H9 (cell line): ENCODE data around the gene GABARAP. TPM values are rescaled to one million over a fixed set of nuclear protein-coding genes. Genes with fewer than 3 reads are reported as not detected.
A peak's percentile ranks its signal among the peaks of the same experiment; 100 is the strongest.

Experiments used
- DNase-seq: peaks from one replicate; pipeline ENCODE4 v3.0.0-alpha.2; 2017
- H2AFZ ChIP-seq: one replicate; pipeline ENCODE4 v1.6.1; 2013; ENCODE audit warnings: mild to moderate bottlenecking, low read length, control low read depth, moderate library complexity
- H2AK5ac ChIP-seq: 2 replicates; pipeline ENCODE4 v1.6.1; 2013; ENCODE audit warnings: low read length, control low read depth, mixed read lengths; ENCODE audit not compliant: insufficient read length
- H2BK120ac ChIP-seq: one replicate; pipeline ENCODE4 v1.6.1; 2013; ENCODE audit warnings: low read depth, mild to moderate bottlenecking, low read length, control low read depth, inconsistent platforms; ENCODE audit not compliant: poor library complexity, severe bottlenecking
- H2BK12ac ChIP-seq: 2 replicates; pipeline ENCODE4 v1.6.1; 2013; ENCODE audit warnings: low read length, control low read depth, mixed read lengths, low read depth; ENCODE audit not compliant: insufficient read length
- H2BK15ac ChIP-seq: 2 replicates; pipeline ENCODE4 v1.6.1; 2013; ENCODE audit warnings: low read depth, low read length, control low read depth
- H2BK20ac ChIP-seq: one replicate; pipeline ENCODE4 v1.6.1; 2013; ENCODE audit warnings: low read depth, mild to moderate bottlenecking, low read length, control low read depth, inconsistent platforms; ENCODE audit not compliant: poor library complexity, severe bottlenecking
- H2BK5ac ChIP-seq: 2 replicates; pipeline ENCODE4 v1.6.1; 2013; ENCODE audit warnings: low read length, control low read depth, mixed read lengths; ENCODE audit not compliant: insufficient read length
- H3K14ac ChIP-seq: 2 replicates; pipeline ENCODE4 v1.6.1; 2013; ENCODE audit warnings: low read length, control low read depth; ENCODE audit not compliant: insufficient read depth
- H3K18ac ChIP-seq: 2 replicates; pipeline ENCODE4 v1.6.1; 2013; ENCODE audit warnings: low read depth, mild to moderate bottlenecking, mixed read lengths, low read length, control low read depth; ENCODE audit not compliant: insufficient read length
- H3K23ac ChIP-seq: 2 replicates; pipeline ENCODE4 v1.6.1; 2013; ENCODE audit warnings: low read length, control low read depth, mixed read lengths, low read depth; ENCODE audit not compliant: insufficient read length
- H3K23me2 ChIP-seq: 2 replicates; pipeline ENCODE4 v1.6.1; 2013; ENCODE audit warnings: low read depth, mild to moderate bottlenecking, mixed read lengths, low read length, control low read depth; ENCODE audit not compliant: insufficient read length, poor library complexity, severe bottlenecking
- H3K27ac ChIP-seq: 2 replicates; pipeline ENCODE4 v1.5.1; 2013; ENCODE audit warnings: low read length, control low read depth, mixed read lengths, low read depth; ENCODE audit not compliant: insufficient read length
- H3K27me3 ChIP-seq: 2 replicates; pipeline ENCODE4 v1.6.1; 2013; ENCODE audit warnings: low read length, control low read depth, inconsistent platforms; ENCODE audit not compliant: insufficient read depth
- H3K4ac ChIP-seq: 2 replicates; pipeline ENCODE4 v1.6.1; 2013; ENCODE audit warnings: low read depth, mild to moderate bottlenecking, control low read depth, inconsistent platforms, low read length, moderate library complexity
- H3K4me1 ChIP-seq: 2 replicates; pipeline ENCODE4 v1.6.1; 2013; ENCODE audit warnings: low read length, control low read depth, inconsistent platforms; ENCODE audit not compliant: insufficient read depth
- H3K4me2 ChIP-seq: 2 replicates; pipeline ENCODE4 v1.6.1; 2013; ENCODE audit warnings: low read length, control low read depth, mixed read lengths; ENCODE audit not compliant: insufficient read length, insufficient read depth
- H3K56ac ChIP-seq: 2 replicates; pipeline ENCODE4 v1.6.1; 2013; ENCODE audit warnings: low read depth, mild to moderate bottlenecking, mixed read lengths, low read length, control low read depth; ENCODE audit not compliant: insufficient read length
- H3K79me1 ChIP-seq: 2 replicates; pipeline ENCODE4 v1.6.1; 2013; ENCODE audit warnings: low read depth, mild to moderate bottlenecking, moderate library complexity, low read length, control low read depth, inconsistent platforms; ENCODE audit not compliant: insufficient read depth, poor library complexity, severe bottlenecking
- H3K79me2 ChIP-seq: 2 replicates; pipeline ENCODE4 v1.6.1; 2013; ENCODE audit warnings: low read length, control low read depth, inconsistent platforms; ENCODE audit not compliant: insufficient read depth
- H3K9ac ChIP-seq: 2 replicates; pipeline ENCODE4 v1.6.1; 2013; ENCODE audit warnings: low read length, control low read depth, mixed read lengths; ENCODE audit not compliant: insufficient read length; ENCODE audit errors: extremely low read depth
- H3K9me3 ChIP-seq: one replicate; pipeline ENCODE4 v1.6.1; 2013; ENCODE audit warnings: low read depth, low read length, inconsistent platforms; ENCODE audit not compliant: control insufficient read depth
- H3T11ph ChIP-seq: one replicate; pipeline ENCODE4 v1.6.1; 2013; ENCODE audit warnings: mild to moderate bottlenecking, low read length, control low read depth, inconsistent platforms
- H4K20me1 ChIP-seq: one replicate; pipeline ENCODE4 v1.6.1; 2013; ENCODE audit not compliant: control insufficient read depth, insufficient read length, insufficient read depth
- H4K5ac ChIP-seq: 2 replicates; pipeline ENCODE4 v1.6.1; 2013; ENCODE audit warnings: low read depth, mild to moderate bottlenecking, mixed read lengths, low read length, control low read depth; ENCODE audit not compliant: insufficient read length
- H4K8ac ChIP-seq: replicated peaks from 2 replicates; pipeline ENCODE4 v1.6.1; 2013; ENCODE audit warnings: low read length, control low read depth, mixed read lengths, low read depth; ENCODE audit not compliant: insufficient read length
- H4K91ac ChIP-seq: 2 replicates; pipeline ENCODE4 v1.6.1; 2013; ENCODE audit warnings: low read depth, mild to moderate bottlenecking, moderate library complexity, mixed read lengths, low read length, control low read depth; ENCODE audit not compliant: insufficient read length
- H3K27ac Mint-ChIP-seq, 3 experiments: 2 replicates in 2 of 3; 3 replicates in 1 of 3; pipeline ENCODE4 v1.8.0; 2020 to 2021; ENCODE audit warnings: mixed read lengths in 3 of 3, mild to moderate bottlenecking in 1 of 3, moderate library complexity in 1 of 3
- H3K27me3 Mint-ChIP-seq: 2 replicates; pipeline ENCODE4 v1.8.0; 2021; ENCODE audit warnings: low read depth, mild to moderate bottlenecking, moderate library complexity, mixed read lengths
- H3K36me3 Mint-ChIP-seq, 3 experiments: 2 replicates in 2 of 3; 3 replicates in 1 of 3; pipeline ENCODE4 v1.8.0; 2020 to 2021; ENCODE audit warnings: low read depth in 3 of 3, mixed read lengths in 3 of 3; ENCODE audit not compliant: insufficient read depth in 1 of 3
- H3K4me1 Mint-ChIP-seq, 2 experiments: 2 replicates each; pipeline ENCODE4 v1.8.0; 2020; ENCODE audit warnings: mixed read lengths in 2 of 2
- H3K4me3 Mint-ChIP-seq, 2 experiments: 2 replicates in 1 of 2; 3 replicates in 1 of 2; pipeline ENCODE4 v1.8.0; 2020 to 2021; ENCODE audit warnings: mild to moderate bottlenecking in 2 of 2, mixed read lengths in 2 of 2, moderate library complexity in 1 of 2
- H3K9me3 Mint-ChIP-seq, 2 experiments: 2 replicates in 1 of 2; 3 replicates in 1 of 2; pipeline ENCODE4 v1.8.0; 2020; ENCODE audit warnings: mild to moderate bottlenecking in 2 of 2, mixed read lengths in 2 of 2, moderate library complexity in 1 of 2
- WGBS: extraction: QIAGEN DNeasy Blood & Tissue Kit; methylation state at CpG from one replicate; pipeline ENCODE4 v1.1.7; 2013; ENCODE audit warnings: missing lambda C conversion rate, low lambda C conversion rate, mixed read lengths; ENCODE audit not compliant: insufficient read length; ENCODE audit errors: extremely low coverage; 5-methylcytosine and 5-hydroxymethylcytosine counted together
- total RNA-seq: library from RNA; stranded (reverse); gene quantifications from 2 replicates; pipeline ENCODE4 v1.2.1, GENCODE V29; 2021
- TF ChIP-seq, protein P1 (sequence below): fragments of 200-600 bp; sonication (generic); conservative IDR thresholded peaks from 3 replicates; pipeline ENCODE4 v1.8.0; 2021; ENCODE audit warnings: antibody characterized with exemption, mild to moderate bottlenecking

The GABARAP gene
- total RNA-seq, 1 experiment from 2014 or later = 261 TPM

- Histone ChIP-seq H4K91ac (no peak overlapping the region), H3K27me3 (no peaks in the 10 kb centered on the region), H3K79me2 (no peaks in the 10 kb centered on the region), H3K18ac (no peak overlapping the region), H3K4me2 (no peak overlapping the region), H3K79me1 (no peaks in the 10 kb centered on the region), H4K5ac (no peak overlapping the region), H3K27ac (no peak overlapping the region), H3K56ac (no peak overlapping the region), H2BK120ac (no peak overlapping the region), H3K9ac (no peak overlapping the region), H3K4ac (no peak overlapping the region), H3K4me1 (no peaks in the 10 kb centered on the region), H2BK15ac (no peak overlapping the region), H2AK5ac (no peak overlapping the region), H4K8ac (no peak overlapping the region), H4K20me1 (no peaks in the 10 kb centered on the region), H2BK12ac (no peak overlapping the region), H2AFZ (no peak overlapping the region), H2BK20ac (no peak overlapping the region), H3K9me3 (no peaks in the 10 kb centered on the region), H3K23me2 (peaks cover 5% of the 10 kb centered on the region), H3K23ac (no peak overlapping the region), H2BK5ac (no peak overlapping the region), H3T11ph (no peak overlapping the region), H3K14ac (no peak overlapping the region)
- TF ChIP-seq, protein P1, sequence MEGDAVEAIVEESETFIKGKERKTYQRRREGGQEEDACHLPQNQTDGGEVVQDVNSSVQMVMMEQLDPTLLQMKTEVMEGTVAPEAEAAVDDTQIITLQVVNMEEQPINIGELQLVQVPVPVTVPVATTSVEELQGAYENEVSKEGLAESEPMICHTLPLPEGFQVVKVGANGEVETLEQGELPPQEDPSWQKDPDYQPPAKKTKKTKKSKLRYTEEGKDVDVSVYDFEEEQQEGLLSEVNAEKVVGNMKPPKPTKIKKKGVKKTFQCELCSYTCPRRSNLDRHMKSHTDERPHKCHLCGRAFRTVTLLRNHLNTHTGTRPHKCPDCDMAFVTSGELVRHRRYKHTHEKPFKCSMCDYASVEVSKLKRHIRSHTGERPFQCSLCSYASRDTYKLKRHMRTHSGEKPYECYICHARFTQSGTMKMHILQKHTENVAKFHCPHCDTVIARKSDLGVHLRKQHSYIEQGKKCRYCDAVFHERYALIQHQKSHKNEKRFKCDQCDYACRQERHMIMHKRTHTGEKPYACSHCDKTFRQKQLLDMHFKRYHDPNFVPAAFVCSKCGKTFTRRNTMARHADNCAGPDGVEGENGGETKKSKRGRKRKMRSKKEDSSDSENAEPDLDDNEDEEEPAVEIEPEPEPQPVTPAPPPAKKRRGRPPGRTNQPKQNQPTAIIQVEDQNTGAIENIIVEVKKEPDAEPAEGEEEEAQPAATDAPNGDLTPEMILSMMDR = no peak
- peaks cover 1% of the 10 kb centered on the region; the same call in 1 of the 2 replicates for H3K27me3 Mint-ChIP-seq
- H3K36me3 Mint-ChIP-seq = peaks cover 17 to 63% (median 52%) of the 10 kb centered on the region in 3 experiments; a peak in 6 of 7 replicates
- H3K4me3 Mint-ChIP-seq = peak overlapping the region in 1 of 2 experiments; percentile 97; a peak in 2 of 5 replicates
- DNase-seq = peak; percentile 21
- H3K4me1 Mint-ChIP-seq = peaks cover 34% of the 10 kb centered on the region in 2 experiments
- peak overlapping the region in 1 of 3 experiments; percentile 53; a peak in 1 of 7 replicates for H3K27ac Mint-ChIP-seq
- no peaks in the 10 kb centered on the region; a peak in 1 of 5 replicates for H3K9me3 Mint-ChIP-seq
- WGBS = no CpG with 5 or more reads among the region's 15 CpGs
These were observed 19.9 kb downstream of the GABARAP start for GRCh38 chr17:7222093-7222971.
